ENCODE data around the gene CFB.

CFB gene

GRCh38 chr6:31966506-31966905, 20.6 kb downstream of the CFB start:
- Histone ChIP-seq H4K20me1 (ENCODE audit: insufficient read depth, low read length) (no peaks in the 10 kb centered on the region), H3K4me1 (ENCODE audit: insufficient read depth, low read length, severe bottlenecking) (peaks cover 21% of the 10 kb centered on the region), H3K9ac (ENCODE audit: low read length) (no peak overlapping the region), H3K27ac (ENCODE audit: low read depth, low read length, poor library complexity, severe bottlenecking) (no peak overlapping the region), H3K4me2 (ENCODE audit: low read length) (no peak overlapping the region), H3K4me3 (ENCODE audit: low read depth, low read length, poor library complexity, severe bottlenecking) (no peak overlapping the region), H3K36me3 (ENCODE audit: insufficient read depth, low read length) (peaks cover 90% of the 10 kb centered on the region), H3K27me3 (ENCODE audit: insufficient read depth, low read length) (no peaks in the 10 kb centered on the region), H3K9me2 (ENCODE audit: low read depth, low read length) (no peaks in the 10 kb centered on the region), H3K79me2 (ENCODE audit: insufficient read depth, low read length) (no peaks in the 10 kb centered on the region), H3K9me3 (ENCODE audit: low read length) (no peaks in the 10 kb centered on the region), H2AFZ (ENCODE audit: low read length) (no peak overlapping the region), H3F3A (ENCODE audit: insufficient read depth, low read length) (no peaks in the 10 kb centered on the region)
- TF ChIP-seq EZH2 (IDR thresholded peaks at IDR 0.05; ENCODE audit: borderline replicate concordance, low read length) (no peak), CTCF (IDR thresholded peaks at IDR 0.05; ENCODE audit: low read length) (no peak)

GRCh38 chr6:31966997-31967925, 21.4 kb downstream of the CFB start:
- Histone ChIP-seq H3K4me1 (ENCODE audit: insufficient read depth, low read length, severe bottlenecking) (peaks cover 23% of the 10 kb centered on the region), H3K79me2 (ENCODE audit: insufficient read depth, low read length) (no peaks in the 10 kb centered on the region), H4K20me1 (ENCODE audit: insufficient read depth, low read length) (no peaks in the 10 kb centered on the region), H3K27me3 (ENCODE audit: insufficient read depth, low read length) (no peaks in the 10 kb centered on the region), H3K36me3 (ENCODE audit: insufficient read depth, low read length) (peaks cover 82% of the 10 kb centered on the region), H3K4me3 (ENCODE audit: low read depth, low read length, poor library complexity, severe bottlenecking) (no peak overlapping the region), H3K9ac (ENCODE audit: low read length) (no peak overlapping the region), H3K4me2 (ENCODE audit: low read length) (no peak overlapping the region), H3K9me2 (ENCODE audit: low read depth, low read length) (no peaks in the 10 kb centered on the region), H2AFZ (ENCODE audit: low read length) (no peak overlapping the region), H3K9me3 (ENCODE audit: low read length) (no peaks in the 10 kb centered on the region), H3K27ac (ENCODE audit: low read depth, low read length, poor library complexity, severe bottlenecking) (no peak overlapping the region), H3F3A (ENCODE audit: insufficient read depth, low read length) (no peaks in the 10 kb centered on the region)
- TF ChIP-seq EZH2 (IDR thresholded peaks at IDR 0.05; ENCODE audit: borderline replicate concordance, low read length) (no peak), CTCF (IDR thresholded peaks at IDR 0.05; ENCODE audit: low read length) (no peak)

GRCh38 chr6:31967926-31968320, 22.0 kb downstream of the CFB start:
- Histone ChIP-seq H3K9me3 (ENCODE audit: low read length) (no peaks in the 10 kb centered on the region), H3K27me3 (ENCODE audit: insufficient read depth, low read length) (no peaks in the 10 kb centered on the region), H3K79me2 (ENCODE audit: insufficient read depth, low read length) (no peaks in the 10 kb centered on the region), H3K4me3 (ENCODE audit: low read depth, low read length, poor library complexity, severe bottlenecking) (no peak overlapping the region), H4K20me1 (ENCODE audit: insufficient read depth, low read length) (no peaks in the 10 kb centered on the region), H3K36me3 (ENCODE audit: insufficient read depth, low read length) (peaks cover 75% of the 10 kb centered on the region), H3K27ac (ENCODE audit: low read depth, low read length, poor library complexity, severe bottlenecking) (no peak overlapping the region), H3K9ac (ENCODE audit: low read length) (no peak overlapping the region), H3K9me2 (ENCODE audit: low read depth, low read length) (no peaks in the 10 kb centered on the region), H3K4me2 (ENCODE audit: low read length) (no peak overlapping the region), H3F3A (ENCODE audit: insufficient read depth, low read length) (no peaks in the 10 kb centered on the region), H3K4me1 (ENCODE audit: insufficient read depth, low read length, severe bottlenecking) (peaks cover 27% of the 10 kb centered on the region), H2AFZ (ENCODE audit: low read length) (no peak overlapping the region)
- no peak for TF ChIP-seq EZH2 (IDR thresholded peaks at IDR 0.05; ENCODE audit: borderline replicate concordance, low read length)
